Inflammatory macrophage treated with lipopolysaccharide for 4 hours (primary cell): ENCODE measurements around the gene SH3PXD2A.
"Not testable (repeated sequence)": the region's sequence is repeated elsewhere in the genome, so short reads cannot be mapped to it uniquely, and the experiment has no call there.

Experiments used
- DNase-seq: peaks from one replicate; pipeline ENCODE4 v3.0.0-alpha.2; 2020

Gene SH3PXD2A

GRCh38 chr10:103742824-103743223, 112.6 kb downstream of the SH3PXD2A start:
- no peak for DNase-seq

GRCh38 chr10:103740611-103741010, 114.8 kb downstream of the SH3PXD2A start:
- DNase-seq, result no peak

- no peak for DNase-seq
Observed at GRCh38 chr10:103739039-103739764, 116.2 kb downstream of the SH3PXD2A start.

- no peak for DNase-seq
Observed at GRCh38 chr10:103737735-103738367, 117.5 kb downstream of the SH3PXD2A start.

- no peak for DNase-seq
Observed at GRCh38 chr10:103736763-103737162, 118.6 kb downstream of the SH3PXD2A start.

GRCh38 chr10:103736044-103736443, 119.3 kb downstream of the SH3PXD2A start:
- DNase-seq, result no peak

- no peak for DNase-seq
Observed at GRCh38 chr10:103734731-103735130, 120.6 kb downstream of the SH3PXD2A start.

- no peak for DNase-seq
Observed at GRCh38 chr10:103733045-103733419, 122.3 kb downstream of the SH3PXD2A start.

GRCh38 chr10:103732339-103733044, 122.9 kb downstream of the SH3PXD2A start:
- no peak for DNase-seq

- DNase-seq, result no peak
Observed at GRCh38 chr10:103731609-103732270, 123.6 kb downstream of the SH3PXD2A start.

- not testable (repeated sequence) for DNase-seq
Observed at GRCh38 chr10:103731026-103731425, 124.3 kb downstream of the SH3PXD2A start.

GRCh38 chr10:103729851-103730250, 125.5 kb downstream of the SH3PXD2A start:
- DNase-seq, result no peak

GRCh38 chr10:103727991-103728689, 127.2 kb downstream of the SH3PXD2A start:
- no peak for DNase-seq

GRCh38 chr10:103727546-103727963, 127.8 kb downstream of the SH3PXD2A start:
- no peak for DNase-seq

- no peak for DNase-seq
Observed at GRCh38 chr10:103726637-103727036, 128.7 kb downstream of the SH3PXD2A start.

GRCh38 chr10:103725242-103725641, 130.1 kb downstream of the SH3PXD2A start:
- DNase-seq, result no peak

- no peak for DNase-seq
Observed at GRCh38 chr10:103724771-103725170, 130.6 kb downstream of the SH3PXD2A start.

- DNase-seq, result no peak
Observed at GRCh38 chr10:103724074-103724473, 131.3 kb downstream of the SH3PXD2A start.

- no peak for DNase-seq
Observed at GRCh38 chr10:103723557-103723956, 131.8 kb downstream of the SH3PXD2A start.

- DNase-seq, result no peak
Observed at GRCh38 chr10:103722632-103723031, 132.7 kb downstream of the SH3PXD2A start.

- DNase-seq, result no peak
Observed at GRCh38 chr10:103720964-103721335, 134.4 kb downstream of the SH3PXD2A start.

GRCh38 chr10:103720328-103720963, 134.9 kb downstream of the SH3PXD2A start:
- DNase-seq, result no peak
